ENCODE measurements around the gene NAPA.

Gene NAPA

DNA sequence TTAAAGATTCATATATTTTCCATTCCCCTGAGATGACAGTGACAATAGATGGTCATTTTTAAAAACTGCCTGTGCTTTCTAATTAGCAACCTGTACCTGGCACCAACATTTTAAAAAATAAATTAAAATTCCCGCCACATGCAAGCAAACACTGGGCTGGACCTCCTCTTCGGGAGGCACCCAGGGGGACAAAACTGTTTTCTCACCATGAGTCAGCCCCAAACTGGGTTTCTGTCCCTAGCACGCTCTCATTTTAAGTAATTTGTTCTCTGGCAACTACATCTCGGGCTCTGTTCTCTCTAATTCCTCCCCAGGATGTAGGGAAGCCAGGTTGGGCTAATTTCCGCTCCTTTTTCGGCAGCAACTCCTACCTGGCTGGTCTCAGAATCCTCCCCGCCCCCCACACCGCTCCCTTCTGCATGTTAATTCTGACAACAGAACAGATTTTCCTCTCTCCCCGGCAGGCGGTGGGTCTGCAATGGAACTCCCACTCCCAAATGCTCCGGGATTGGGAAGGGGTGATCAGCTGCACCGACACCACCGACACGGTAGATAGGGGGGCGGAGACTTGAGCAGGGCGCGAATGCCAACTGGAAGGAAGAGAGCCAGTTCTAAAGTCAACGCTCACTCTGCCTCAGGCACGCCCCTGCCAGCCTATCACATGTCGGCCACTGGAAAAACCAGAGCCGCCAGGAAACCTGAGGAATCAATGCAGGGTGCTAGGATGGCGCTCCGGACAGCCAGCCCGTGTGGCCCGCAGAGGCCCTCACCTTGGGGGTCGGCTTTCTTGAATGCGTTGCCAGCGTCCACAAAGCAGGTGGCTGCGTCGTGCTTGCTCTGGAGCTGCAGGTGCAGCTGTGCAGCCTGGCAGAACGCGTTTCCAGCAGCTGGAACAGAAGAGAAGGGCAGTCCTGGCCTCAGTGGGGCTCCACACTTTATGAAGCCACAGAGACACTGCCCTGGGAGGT lies 14.7 kb downstream of the NAPA start:
- DNase-seq (ENCODE audit: low spot score): no peak

GRCh38 chr19:47499371-47499770 lies 15.5 kb downstream of the NAPA start:
- DNase-seq (ENCODE audit: low spot score): no peak

DNA sequence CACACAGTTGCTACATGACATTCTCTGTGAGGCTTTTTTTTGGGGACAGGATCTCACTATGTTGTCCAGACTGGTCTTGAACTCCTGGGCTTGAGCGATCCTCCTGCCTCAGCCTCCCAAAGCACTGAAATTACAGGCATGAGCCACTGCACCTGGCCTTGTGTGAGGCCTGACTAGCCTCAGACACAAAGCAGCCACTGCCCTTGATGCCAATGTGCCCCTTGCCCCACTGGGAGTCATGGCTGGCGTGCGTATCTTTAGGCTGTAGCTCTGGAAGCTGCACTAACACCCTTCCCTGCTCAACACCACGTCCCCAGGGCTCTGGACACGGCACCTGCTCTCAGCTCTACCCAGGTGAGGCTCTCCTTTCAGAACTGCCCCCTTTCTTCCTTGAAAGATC lies 16.3 kb downstream of the NAPA start:
- no peak for DNase-seq (ENCODE audit: low spot score)

DNA sequence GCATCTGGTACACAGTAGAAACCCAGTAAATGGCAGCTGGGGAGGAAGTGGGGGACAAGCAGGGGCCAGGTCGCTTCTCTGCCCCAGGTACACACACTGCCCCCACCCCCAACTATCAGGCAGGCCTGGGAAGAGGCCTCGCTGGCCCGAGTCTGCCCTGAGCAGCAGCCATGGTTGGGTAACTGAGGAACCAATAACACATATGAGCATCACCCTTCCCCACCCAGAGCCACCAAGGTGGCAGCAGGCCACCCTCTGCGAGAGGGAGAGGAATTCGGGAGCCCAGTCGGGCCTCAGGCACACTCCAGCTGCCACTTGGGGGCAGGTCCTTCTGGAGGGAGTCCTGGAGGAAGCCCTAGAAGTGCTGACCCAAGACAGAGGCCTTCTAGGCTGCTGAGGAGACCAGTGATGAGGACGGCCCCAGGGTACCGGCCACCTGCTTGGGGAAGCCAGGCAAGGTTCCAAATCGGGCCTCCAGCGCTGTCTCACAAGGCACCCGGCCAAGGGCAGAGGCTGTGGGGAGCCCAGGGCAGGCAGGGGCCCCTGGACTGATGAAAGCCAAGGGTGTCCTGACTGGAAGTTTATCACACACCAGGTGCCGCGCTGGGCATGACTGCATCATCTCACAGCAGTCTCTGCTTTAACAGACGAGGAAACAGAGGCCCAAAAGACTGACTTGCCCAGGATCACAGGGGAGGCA lies 16.9 kb downstream of the NAPA start:
- no peak for DNase-seq (ENCODE audit: low spot score)

DNA sequence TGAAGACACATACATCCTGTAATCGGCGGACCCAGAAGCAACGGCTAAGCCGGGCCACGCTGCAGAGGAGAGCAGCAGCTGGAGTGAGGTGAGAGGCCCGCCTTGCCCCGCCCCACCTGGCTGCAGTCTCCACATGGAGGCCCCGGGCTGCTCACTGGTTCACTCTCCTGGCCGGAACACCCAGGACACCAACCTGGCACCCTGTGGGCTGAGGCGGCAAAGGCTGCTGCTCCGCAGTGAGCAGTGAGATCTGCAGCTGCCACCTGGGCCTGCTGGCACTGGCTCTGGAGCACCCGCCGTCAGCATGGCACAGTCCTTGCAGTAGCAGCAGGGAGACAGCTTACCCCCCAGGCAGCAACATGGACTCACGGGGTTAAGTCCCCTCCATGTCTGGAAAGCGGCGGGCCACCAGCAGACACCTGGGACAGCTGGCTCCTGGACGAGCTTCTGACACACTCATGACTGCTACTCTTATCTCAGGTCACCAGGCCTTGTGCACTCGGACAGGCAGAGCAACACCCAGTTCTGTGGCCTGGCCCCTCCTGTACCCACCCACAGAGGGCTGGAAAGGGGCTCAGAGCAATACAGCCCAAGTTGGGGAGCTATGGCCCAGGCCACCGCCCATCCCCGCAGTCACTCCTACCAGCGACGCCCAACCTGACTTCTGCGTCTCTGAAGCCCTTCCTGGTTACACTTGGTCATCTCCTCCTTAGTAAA lies 17.7 kb downstream of the NAPA start:
- DNase-seq (ENCODE audit: low spot score): no peak

GRCh38 chr19:47495478-47496372 lies 19.1 kb downstream of the NAPA start:
- DNase-seq (ENCODE audit: low spot score): no peak

- no peak for DNase-seq (ENCODE audit: low spot score)
These were observed 20.1 kb downstream of the NAPA start for GRCh38 chr19:47494729-47495128.

DNA sequence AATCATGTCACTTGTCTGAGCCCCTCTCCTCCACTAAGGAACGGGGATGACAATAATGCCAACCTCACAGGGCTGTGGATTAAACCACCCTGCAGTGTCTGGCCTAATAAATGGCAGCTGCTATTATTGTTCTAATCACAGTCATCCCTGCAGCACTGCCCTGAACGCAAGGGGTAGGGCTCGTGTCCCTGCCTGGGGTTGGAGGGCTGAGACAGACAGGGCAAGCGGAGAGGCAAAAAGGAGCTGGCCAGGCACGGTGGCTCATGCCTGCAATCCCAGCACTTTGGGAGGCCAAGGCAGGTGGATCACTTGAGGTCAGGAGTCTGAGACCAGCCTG lies 20.7 kb downstream of the NAPA start:
- DNase-seq (ENCODE audit: low spot score): no peak

DNA sequence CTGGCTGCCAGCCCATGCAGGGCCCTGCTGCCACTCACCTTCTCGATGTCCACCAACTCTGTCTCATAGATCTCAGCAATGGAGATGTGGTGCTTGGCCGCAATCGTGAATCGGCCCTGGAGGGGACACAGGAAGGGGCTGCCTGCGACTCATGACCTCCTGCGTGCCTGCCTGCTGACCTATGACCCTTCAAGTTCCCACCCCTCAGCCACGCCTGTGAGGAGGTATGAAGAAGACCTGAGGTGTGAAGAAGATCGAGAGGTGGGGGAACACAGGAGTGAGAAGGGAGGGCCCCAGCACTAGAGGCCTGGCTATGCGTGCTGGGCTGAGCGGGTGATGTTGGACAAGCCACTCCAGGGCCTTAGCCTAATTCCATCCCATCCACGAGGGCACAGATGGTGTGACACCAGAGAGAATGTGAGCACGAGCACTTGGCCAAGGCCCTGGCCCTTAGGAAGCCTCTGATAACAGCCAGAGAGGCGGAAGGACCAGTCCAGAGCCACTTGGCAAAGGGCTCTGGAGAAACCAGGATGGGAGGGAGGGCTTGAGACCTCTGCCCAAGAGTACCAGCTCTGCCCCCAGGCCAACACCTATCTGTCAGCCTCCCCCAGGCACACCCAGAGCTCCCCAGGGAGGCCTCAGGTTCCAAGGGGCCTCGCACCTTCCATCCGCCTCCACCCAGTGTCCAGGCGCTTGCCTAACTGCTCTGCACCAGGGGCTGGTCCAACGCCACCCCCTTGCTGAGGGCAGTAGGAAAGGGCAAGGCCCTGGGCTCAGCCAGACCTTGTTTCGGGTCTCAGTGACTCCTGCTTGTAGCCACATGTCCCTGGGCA lies 21.3 kb downstream of the NAPA start:
- no peak for DNase-seq (ENCODE audit: low spot score)

DNA sequence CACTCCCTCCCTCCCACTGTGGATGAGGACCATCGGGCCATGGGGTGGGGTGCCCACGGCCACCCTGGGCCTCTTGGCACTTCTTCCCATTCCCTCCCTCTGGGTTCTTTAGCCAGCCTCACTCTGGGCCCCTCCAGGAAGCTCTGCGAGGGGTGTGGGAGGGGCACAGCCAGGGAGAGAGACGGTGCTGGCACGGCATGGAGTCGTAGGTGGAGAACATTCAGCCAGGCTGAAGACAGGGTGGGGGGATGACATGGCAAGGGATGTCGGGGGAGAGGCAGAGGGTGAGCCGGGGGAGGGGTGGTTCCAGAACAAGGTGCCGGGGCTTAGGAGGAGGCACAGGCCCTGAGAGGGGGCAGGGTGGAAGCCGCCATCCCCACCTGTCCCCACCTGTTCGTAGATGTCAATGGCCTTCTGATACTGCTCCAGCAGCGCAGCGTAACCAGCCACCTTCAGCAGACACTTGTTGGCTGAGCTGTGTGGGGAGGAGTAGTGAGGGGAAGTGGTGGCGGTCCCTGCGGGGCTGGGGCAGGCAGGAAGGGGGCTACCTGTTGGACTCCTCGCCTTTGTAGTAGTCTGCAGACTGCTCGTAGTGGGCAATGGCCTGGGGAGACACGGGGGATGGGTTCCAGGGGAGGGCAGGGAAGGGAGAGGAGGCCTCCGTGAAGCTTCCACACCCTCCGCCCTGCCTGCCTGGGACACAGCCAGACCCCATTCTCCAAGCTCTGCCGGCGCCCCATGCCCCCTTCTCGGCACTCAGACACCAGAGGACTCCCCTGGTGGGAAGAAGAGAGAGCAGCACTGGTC lies 22.1 kb downstream of the NAPA start:
- no peak for DNase-seq (ENCODE audit: low spot score)

DNA sequence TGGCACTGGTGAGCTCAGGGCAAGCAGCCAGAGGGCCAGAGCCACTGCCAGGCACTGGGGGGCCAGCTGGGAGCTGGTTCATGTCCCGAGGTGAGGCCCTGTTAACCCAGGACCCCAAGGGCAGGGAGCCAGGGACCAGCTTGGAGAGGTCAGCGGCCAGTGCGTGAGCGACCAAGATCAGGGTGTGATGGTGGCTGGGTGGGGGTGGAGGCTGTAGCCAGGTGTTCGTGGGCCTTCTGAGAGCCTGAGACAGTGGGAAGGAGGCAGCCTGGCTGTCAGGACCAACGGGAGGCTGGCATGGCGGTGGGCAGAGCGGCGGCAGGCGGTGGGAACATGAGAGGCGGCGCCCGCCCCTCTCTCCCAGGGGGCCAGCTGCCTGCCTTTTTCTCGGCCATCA lies 22.7 kb downstream of the NAPA start:
- DNase-seq (ENCODE audit: low spot score): no peak

GRCh38 chr19:47491358-47492136 lies 23.3 kb downstream of the NAPA start:
- no peak for DNase-seq (ENCODE audit: low spot score)

- DNase-seq (ENCODE audit: low spot score): no peak
These were observed 24.0 kb downstream of the NAPA start for GRCh38 chr19:47490847-47491246.

DNA sequence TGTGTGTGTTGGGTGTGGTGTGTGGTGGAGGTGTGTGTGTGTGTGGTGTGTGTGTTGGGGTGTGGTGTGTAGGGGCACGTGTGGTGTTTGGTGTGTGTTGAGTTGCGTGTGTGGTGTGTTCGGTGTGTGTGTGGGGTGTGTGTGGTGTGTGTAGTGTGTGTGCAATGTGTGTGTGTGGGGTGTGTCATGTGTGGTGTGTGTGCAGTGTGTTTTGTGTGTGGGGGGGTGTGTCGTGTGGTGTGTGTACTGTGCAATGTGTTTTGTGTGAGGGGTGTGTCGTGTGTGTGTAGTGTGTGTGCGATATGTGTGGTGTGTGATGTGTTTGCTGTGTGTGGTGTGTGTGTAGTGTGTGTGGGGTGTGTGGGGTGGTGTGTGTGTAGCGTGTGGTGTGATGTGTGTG lies 24.8 kb downstream of the NAPA start:
- no peak for DNase-seq (ENCODE audit: low spot score)

- no peak for DNase-seq (ENCODE audit: low spot score)
These were observed 25.6 kb downstream of the NAPA start for GRCh38 chr19:47489072-47489914.

- no peak for DNase-seq (ENCODE audit: low spot score)
These were observed 27.0 kb downstream of the NAPA start for GRCh38 chr19:47487551-47488515.

- DNase-seq (ENCODE audit: low spot score): no peak
These were observed 28.0 kb downstream of the NAPA start for GRCh38 chr19:47486900-47487299.
